ENCODE results near the gene ZSCAN5B.

- no peak for TF ChIP-seq CTCF (conservative IDR thresholded peaks at IDR 0.05)
- TF ChIP-seq ZFX (IDR thresholded peaks at IDR 0.05) = no peak
Observed at GRCh38 chr19:56161534-56161933, 36.0 kb downstream of the ZSCAN5B start.
